ENCODE data around the gene AQP5.

GRCh38 chr12:49971141-49971540 lies 9.5 kb downstream of the AQP5 start:
- TF ChIP-seq CTCF (IDR thresholded peaks at IDR 0.05) (no peak), POLR2AphosphoS5 (IDR thresholded peaks at IDR 0.05) (no peak), POLR2A (IDR thresholded peaks at IDR 0.05) (no peak), EP300 (IDR thresholded peaks at IDR 0.05) (no peak)
